ENCODE measurements around the gene MYCBPAP.

The MYCBPAP gene

GRCh38 chr17:50491505-50491904 is 16.7 kb upstream of the MYCBPAP start:
- no peak for DNase-seq (ENCODE audit: low spot score)

- no peak for DNase-seq (ENCODE audit: low spot score)
Observed at GRCh38 chr17:50492214-50492613, 16.0 kb upstream of the MYCBPAP start.

- no peak for DNase-seq (ENCODE audit: low spot score)
Observed at GRCh38 chr17:50493744-50494143, 14.5 kb upstream of the MYCBPAP start.

GRCh38 chr17:50495217-50495823 is 12.9 kb upstream of the MYCBPAP start:
- DNase-seq (ENCODE audit: low spot score), result no peak

GRCh38 chr17:50495918-50496317 is 12.3 kb upstream of the MYCBPAP start:
- DNase-seq (ENCODE audit: low spot score), result no peak

GRCh38 chr17:50498021-50498874 is 10.0 kb upstream of the MYCBPAP start:
- DNase-seq (ENCODE audit: low spot score), result no peak

GRCh38 chr17:50499270-50499669 is 9.0 kb upstream of the MYCBPAP start:
- no peak for DNase-seq (ENCODE audit: low spot score)

- DNase-seq (ENCODE audit: low spot score), result no peak
Observed at GRCh38 chr17:50499721-50500120, 8.5 kb upstream of the MYCBPAP start.

GRCh38 chr17:50501054-50501453 is 7.2 kb upstream of the MYCBPAP start:
- no peak for DNase-seq (ENCODE audit: low spot score)

GRCh38 chr17:50502301-50502990 is 5.8 kb upstream of the MYCBPAP start:
- no peak for DNase-seq (ENCODE audit: low spot score)

GRCh38 chr17:50505591-50506130 is 2.6 kb upstream of the MYCBPAP start:
- DNase-seq (ENCODE audit: low spot score), result no peak

GRCh38 chr17:50506298-50506697 is 1.9 kb upstream of the MYCBPAP start:
- no peak for DNase-seq (ENCODE audit: low spot score)

GRCh38 chr17:50508573-50509460 is 578 bp downstream of the MYCBPAP start:
- no peak for DNase-seq (ENCODE audit: low spot score)

GRCh38 chr17:50511058-50511457 is 2.8 kb downstream of the MYCBPAP start:
- DNase-seq (ENCODE audit: low spot score), result no peak

GRCh38 chr17:50513495-50513894 is 5.3 kb downstream of the MYCBPAP start:
- no peak for DNase-seq (ENCODE audit: low spot score)

- DNase-seq (ENCODE audit: low spot score), result no peak
Observed at GRCh38 chr17:50514388-50514787, 6.1 kb downstream of the MYCBPAP start.

- no peak for DNase-seq (ENCODE audit: low spot score)
Observed at GRCh38 chr17:50514936-50515702, 6.9 kb downstream of the MYCBPAP start.

GRCh38 chr17:50517011-50517410 is 8.8 kb downstream of the MYCBPAP start:
- no peak for DNase-seq (ENCODE audit: low spot score)

- no peak for DNase-seq (ENCODE audit: low spot score)
Observed at GRCh38 chr17:50517504-50518383, 9.5 kb downstream of the MYCBPAP start.
